Activated CD4-positive, alpha-beta T cell treated with anti-CD3 and anti-CD28 coated beads for 48 hours (primary cell): Measurements from ENCODE around the gene STEEP1.
"Not testable (repeated sequence)": the region's sequence is repeated elsewhere in the genome, so short reads cannot be mapped to it uniquely, and the experiment has no call there.

Experiments used
- DNase-seq: peaks from one replicate; pipeline ENCODE4 v3.0.0-alpha.2; 2020

The STEEP1 gene

GRCh38 chrX:119529345-119530276 is 35.6 kb downstream of the STEEP1 start:
- no peak for DNase-seq

GRCh38 chrX:119523664-119524184 is 41.5 kb downstream of the STEEP1 start:
- DNase-seq = no peak

GRCh38 chrX:119521246-119521645 is 44.0 kb downstream of the STEEP1 start:
- no peak for DNase-seq

- DNase-seq = no peak
These were observed 46.8 kb downstream of the STEEP1 start for GRCh38 chrX:119518371-119518770.

GRCh38 chrX:119516157-119516702 is 49.0 kb downstream of the STEEP1 start:
- DNase-seq = peak; percentile 38

- DNase-seq = peak; percentile 34
These were observed 52.9 kb downstream of the STEEP1 start for GRCh38 chrX:119512146-119512800.

GRCh38 chrX:119507206-119507605 is 58.0 kb downstream of the STEEP1 start:
- no peak for DNase-seq

- DNase-seq = no peak
These were observed 59.3 kb downstream of the STEEP1 start for GRCh38 chrX:119505945-119506344.

GRCh38 chrX:119505145-119505544 is 60.1 kb downstream of the STEEP1 start:
- not testable (repeated sequence) for DNase-seq

GRCh38 chrX:119503484-119503861 is 61.7 kb downstream of the STEEP1 start:
- DNase-seq = no peak

GRCh38 chrX:119502727-119503483 is 62.3 kb downstream of the STEEP1 start:
- peak; percentile 9 for DNase-seq

GRCh38 chrX:119501511-119502148 is 63.6 kb downstream of the STEEP1 start:
- DNase-seq = no peak

- DNase-seq = no peak
These were observed 65.0 kb downstream of the STEEP1 start for GRCh38 chrX:119500061-119500800.

- no peak for DNase-seq
These were observed 68.0 kb downstream of the STEEP1 start for GRCh38 chrX:119497185-119497584.

- no peak for DNase-seq
These were observed 69.2 kb downstream of the STEEP1 start for GRCh38 chrX:119495734-119496726.

- not testable (repeated sequence) for DNase-seq
These were observed 71.2 kb downstream of the STEEP1 start for GRCh38 chrX:119493851-119494495.

GRCh38 chrX:119492463-119492862 is 72.7 kb downstream of the STEEP1 start:
- no peak for DNase-seq

GRCh38 chrX:119489212-119490074 is 75.8 kb downstream of the STEEP1 start:
- no peak for DNase-seq

GRCh38 chrX:119488749-119489148 is 76.5 kb downstream of the STEEP1 start:
- DNase-seq = peak; percentile 35
